Fibroblast of lung (primary cell): ENCODE measurements around the gene GREM2.

Experiments used
- CTCF ChIP-seq, 2 donors: IDR thresholded peaks in 1 of 2; conservative IDR thresholded peaks in 1 of 2; 1 replicate in 1 of 2; 2 replicates in 1 of 2; pipeline ENCODE4 v1.5.1; 2011 to 2012; ENCODE audit warnings: low read length in 2 of 2, control low read depth in 1 of 2, inconsistent platforms in 1 of 2, low read depth in 1 of 2, mild to moderate bottlenecking in 1 of 2
- EZH2 ChIP-seq: IDR thresholded peaks from 2 replicates; pipeline ENCODE4 v1.5.1; 2012; ENCODE audit warnings: low read length, control low read depth, mild to moderate bottlenecking; ENCODE audit errors: missing control alignments

GRCh38 chr1:240457203-240457602 lies 154.8 kb downstream of the GREM2 start:
- TF ChIP-seq CTCF (conservative IDR thresholded peaks at IDR 0.05 in 1 of 2, IDR thresholded peaks at IDR 0.05 in 1 of 2; ENCODE audit: low read depth in 1 of 2, low read length in 2 of 2) (no peak), EZH2 (no peak)
